HL-60 (cell line): ENCODE data around the gene UBL4B.

ENCODE experiments used
- GABPA ChIP-seq: IDR thresholded peaks from 2 replicates; pipeline ENCODE4 v1.6.1; 2012; ENCODE audit warnings: low read depth
- POLR2AphosphoS5 ChIP-seq: IDR thresholded peaks from 2 replicates; pipeline ENCODE4 v1.6.1; 2012; ENCODE audit warnings: low read depth
- SPI1 ChIP-seq: IDR thresholded peaks from 2 replicates; pipeline ENCODE4 v1.6.1; 2012; ENCODE audit warnings: low read depth, mild to moderate bottlenecking, borderline replicate concordance
- TF ChIP-seq, protein P1 (sequence below): IDR thresholded peaks from one replicate; pipeline ENCODE4 v1.5.1; 2011; ENCODE audit warnings: low read length, control low read depth, inconsistent platforms; ENCODE audit not compliant: insufficient read depth
- TF ChIP-seq, protein P2 (sequence below): IDR thresholded peaks from 2 replicates; pipeline ENCODE4 v1.6.1; 2012; ENCODE audit warnings: low read depth; ENCODE audit not compliant: insufficient replicate concordance

DNA sequence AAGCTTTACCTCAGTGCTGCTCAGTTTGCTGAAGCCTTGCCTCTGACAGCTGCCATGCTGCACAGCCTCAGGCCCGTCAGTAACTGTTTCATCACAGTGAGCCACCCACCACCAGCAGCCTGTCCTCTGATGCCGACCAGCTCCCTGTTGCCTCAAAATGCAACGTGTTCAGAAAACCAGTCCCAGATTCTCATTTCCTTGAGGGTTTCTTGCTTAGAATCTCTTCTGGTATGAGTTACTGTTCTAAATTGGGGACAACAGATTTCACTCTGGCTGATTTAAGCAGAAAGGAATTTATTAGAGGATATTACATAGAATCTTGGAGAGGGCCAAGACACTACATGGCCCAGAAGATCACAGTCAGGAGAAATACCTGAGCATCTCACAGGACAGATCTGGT, 11.0 kb downstream of the UBL4B start:
- TF ChIP-seq, protein P1, sequence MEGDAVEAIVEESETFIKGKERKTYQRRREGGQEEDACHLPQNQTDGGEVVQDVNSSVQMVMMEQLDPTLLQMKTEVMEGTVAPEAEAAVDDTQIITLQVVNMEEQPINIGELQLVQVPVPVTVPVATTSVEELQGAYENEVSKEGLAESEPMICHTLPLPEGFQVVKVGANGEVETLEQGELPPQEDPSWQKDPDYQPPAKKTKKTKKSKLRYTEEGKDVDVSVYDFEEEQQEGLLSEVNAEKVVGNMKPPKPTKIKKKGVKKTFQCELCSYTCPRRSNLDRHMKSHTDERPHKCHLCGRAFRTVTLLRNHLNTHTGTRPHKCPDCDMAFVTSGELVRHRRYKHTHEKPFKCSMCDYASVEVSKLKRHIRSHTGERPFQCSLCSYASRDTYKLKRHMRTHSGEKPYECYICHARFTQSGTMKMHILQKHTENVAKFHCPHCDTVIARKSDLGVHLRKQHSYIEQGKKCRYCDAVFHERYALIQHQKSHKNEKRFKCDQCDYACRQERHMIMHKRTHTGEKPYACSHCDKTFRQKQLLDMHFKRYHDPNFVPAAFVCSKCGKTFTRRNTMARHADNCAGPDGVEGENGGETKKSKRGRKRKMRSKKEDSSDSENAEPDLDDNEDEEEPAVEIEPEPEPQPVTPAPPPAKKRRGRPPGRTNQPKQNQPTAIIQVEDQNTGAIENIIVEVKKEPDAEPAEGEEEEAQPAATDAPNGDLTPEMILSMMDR = no peak
- TF ChIP-seq, protein P2, sequence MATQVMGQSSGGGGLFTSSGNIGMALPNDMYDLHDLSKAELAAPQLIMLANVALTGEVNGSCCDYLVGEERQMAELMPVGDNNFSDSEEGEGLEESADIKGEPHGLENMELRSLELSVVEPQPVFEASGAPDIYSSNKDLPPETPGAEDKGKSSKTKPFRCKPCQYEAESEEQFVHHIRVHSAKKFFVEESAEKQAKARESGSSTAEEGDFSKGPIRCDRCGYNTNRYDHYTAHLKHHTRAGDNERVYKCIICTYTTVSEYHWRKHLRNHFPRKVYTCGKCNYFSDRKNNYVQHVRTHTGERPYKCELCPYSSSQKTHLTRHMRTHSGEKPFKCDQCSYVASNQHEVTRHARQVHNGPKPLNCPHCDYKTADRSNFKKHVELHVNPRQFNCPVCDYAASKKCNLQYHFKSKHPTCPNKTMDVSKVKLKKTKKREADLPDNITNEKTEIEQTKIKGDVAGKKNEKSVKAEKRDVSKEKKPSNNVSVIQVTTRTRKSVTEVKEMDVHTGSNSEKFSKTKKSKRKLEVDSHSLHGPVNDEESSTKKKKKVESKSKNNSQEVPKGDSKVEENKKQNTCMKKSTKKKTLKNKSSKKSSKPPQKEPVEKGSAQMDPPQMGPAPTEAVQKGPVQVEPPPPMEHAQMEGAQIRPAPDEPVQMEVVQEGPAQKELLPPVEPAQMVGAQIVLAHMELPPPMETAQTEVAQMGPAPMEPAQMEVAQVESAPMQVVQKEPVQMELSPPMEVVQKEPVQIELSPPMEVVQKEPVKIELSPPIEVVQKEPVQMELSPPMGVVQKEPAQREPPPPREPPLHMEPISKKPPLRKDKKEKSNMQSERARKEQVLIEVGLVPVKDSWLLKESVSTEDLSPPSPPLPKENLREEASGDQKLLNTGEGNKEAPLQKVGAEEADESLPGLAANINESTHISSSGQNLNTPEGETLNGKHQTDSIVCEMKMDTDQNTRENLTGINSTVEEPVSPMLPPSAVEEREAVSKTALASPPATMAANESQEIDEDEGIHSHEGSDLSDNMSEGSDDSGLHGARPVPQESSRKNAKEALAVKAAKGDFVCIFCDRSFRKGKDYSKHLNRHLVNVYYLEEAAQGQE = no peak
- TF ChIP-seq POLR2AphosphoS5 = no peak
- TF ChIP-seq SPI1 = no peak
- TF ChIP-seq GABPA = no peak
